IMR-90 (cell line): Measurements from ENCODE around the gene RPEL1. TPM values are rescaled to one million over a fixed set of nuclear protein-coding genes. Genes with fewer than 3 reads are reported as not detected.

Source experiments
- ATAC-seq: fragments of 200-7000 bp; cut with Tn5 transposase; 2 replicates; pipeline ENCODE4 v1.9.1; 2020; ENCODE audit warnings: low read depth, mild to moderate bottlenecking, moderate library complexity
- BruUV-seq: library from RNA; stranded (reverse); fragments of 400-500 nt; replicated peaks from 2 replicates; lab custom pipeline; 2021; lab: Mats Ljungman, UMichigan
- CTCF ChIA-PET: fragments of 300-600 bp; formaldehyde crosslinking; extraction: SDS; loops from one replicate; lab custom pipeline; 2021; ENCODE audit warnings: antibody characterized with exemption; lab: Yijun Ruan, JAX
- POLR2A ChIA-PET: fragments of 300-600 bp; sonication (Branson Sonifier 250); formaldehyde crosslinking; loops from one replicate; lab custom pipeline; 2022; ENCODE audit warnings: antibody characterized with exemption; ENCODE audit not compliant: unreplicated experiment; lab: Charles Lee
- DNase-seq: peaks from one replicate; pipeline ENCODE4 v3.0.0; 2013
- H2AFZ ChIP-seq: replicated peaks from 2 replicates; pipeline ENCODE3; 2013; ENCODE audit warnings: low read length, mild to moderate bottlenecking; ENCODE audit not compliant: poor library complexity
- H2AK5ac ChIP-seq: 2 replicates; pipeline ENCODE4 v1.6.1; 2013; ENCODE audit warnings: low read depth, low read length, inconsistent platforms
- H2AK9ac ChIP-seq: replicated peaks from 2 replicates; pipeline ENCODE3; 2013; ENCODE audit warnings: mild to moderate bottlenecking, low read depth, low read length, moderate library complexity; ENCODE audit not compliant: poor library complexity
- H2BK120ac ChIP-seq: 2 replicates; pipeline ENCODE4 v1.6.1; 2013; ENCODE audit warnings: low read depth, low read length, inconsistent platforms
- H2BK15ac ChIP-seq: 3 replicates; pipeline ENCODE4 v1.6.1; 2013; ENCODE audit warnings: low read depth, low read length, inconsistent platforms
- H2BK20ac ChIP-seq: 2 replicates; pipeline ENCODE4 v1.6.1; 2013; ENCODE audit warnings: low read depth, mild to moderate bottlenecking, inconsistent platforms, low read length, moderate library complexity
- H2BK5ac ChIP-seq: 2 replicates; pipeline ENCODE4 v1.6.1; 2013; ENCODE audit warnings: mild to moderate bottlenecking, low read depth, low read length, inconsistent platforms; ENCODE audit not compliant: poor library complexity, severe bottlenecking
- H3K14ac ChIP-seq: replicated peaks from 2 replicates; pipeline ENCODE4 v1.6.1; 2013; ENCODE audit warnings: low read depth, low read length, inconsistent platforms
- H3K18ac ChIP-seq: 2 replicates; pipeline ENCODE4 v1.6.1; 2013; ENCODE audit warnings: low read depth, low read length, control low read depth
- H3K23ac ChIP-seq: 2 replicates; pipeline ENCODE4 v1.6.1; 2013; ENCODE audit warnings: low read depth, low read length, inconsistent platforms
- H3K27ac ChIP-seq: 2 replicates; pipeline ENCODE4 v1.5.1; 2013; ENCODE audit warnings: mild to moderate bottlenecking, control low read depth, low read length; ENCODE audit not compliant: insufficient read depth
- H3K27me3 ChIP-seq: 2 replicates; pipeline ENCODE4 v1.6.1; 2013; ENCODE audit warnings: low read length; ENCODE audit not compliant: control insufficient read depth, insufficient read depth
- H3K36me3 ChIP-seq: 2 replicates; pipeline ENCODE4 v1.6.1; 2013; ENCODE audit warnings: low read length, mixed read lengths; ENCODE audit not compliant: control insufficient read depth, insufficient read depth
- H3K4ac ChIP-seq: 2 replicates; pipeline ENCODE4 v1.6.1; 2013; ENCODE audit warnings: low read depth, low read length, inconsistent platforms
- H3K4me1 ChIP-seq: 2 replicates; pipeline ENCODE4 v1.6.1; 2013; ENCODE audit warnings: low read length, mixed read lengths; ENCODE audit not compliant: control insufficient read depth, insufficient read depth
- H3K4me2 ChIP-seq: 2 replicates; pipeline ENCODE4 v1.6.1; 2013; ENCODE audit warnings: low read depth, mild to moderate bottlenecking, control low read depth, low read length, moderate library complexity
- H3K4me3 ChIP-seq: 2 replicates; pipeline ENCODE4 v1.5.1; 2013; ENCODE audit warnings: low read depth, mild to moderate bottlenecking, control low read depth, low read length, moderate library complexity; ENCODE audit not compliant: insufficient read depth
- H3K56ac ChIP-seq: 2 replicates; pipeline ENCODE4 v1.6.1; 2013; ENCODE audit warnings: low read length, inconsistent platforms; ENCODE audit not compliant: insufficient read depth; ENCODE audit errors: extremely low read depth
- H3K79me1 ChIP-seq, 2 experiments: 2 replicates each; pipeline ENCODE4 v1.6.1; 2013; ENCODE audit warnings: low read length in 2 of 2, inconsistent platforms in 1 of 2, low read depth in 1 of 2
- H3K9ac ChIP-seq: 2 replicates; pipeline ENCODE4 v1.6.1; 2013; ENCODE audit warnings: low read depth, low read length, control low read depth
- H3K9me1 ChIP-seq: 2 replicates; pipeline ENCODE4 v1.6.1; 2013; ENCODE audit warnings: low read length, inconsistent platforms; ENCODE audit not compliant: insufficient read depth
- H3K9me3 ChIP-seq: 2 replicates; pipeline ENCODE4 v1.6.1; 2013; ENCODE audit warnings: low read length; ENCODE audit not compliant: control insufficient read depth, insufficient read depth
- H4K20me1 ChIP-seq: 2 replicates; pipeline ENCODE4 v1.6.1; 2013; ENCODE audit warnings: low read length, inconsistent platforms; ENCODE audit not compliant: insufficient read depth
- H4K5ac ChIP-seq: 2 replicates; pipeline ENCODE4 v1.6.1; 2013; ENCODE audit warnings: mild to moderate bottlenecking, low read depth, low read length, control low read depth
- H4K8ac ChIP-seq, 2 experiments: 2 replicates each; pipeline ENCODE4 v1.6.1; 2013; ENCODE audit warnings: low read depth in 2 of 2, low read length in 2 of 2, control low read depth in 1 of 2, inconsistent platforms in 1 of 2
- H4K91ac ChIP-seq: 2 replicates; pipeline ENCODE4 v1.6.1; 2013; ENCODE audit warnings: low read depth, low read length, inconsistent platforms; ENCODE audit not compliant: insufficient read depth
- CTCF ChIP-seq: conservative IDR thresholded peaks from 2 replicates; pipeline ENCODE4 v1.5.1; 2012; ENCODE audit warnings: mild to moderate bottlenecking, low read depth, low read length, improper control_type of control experiment
- MAFK ChIP-seq: IDR thresholded peaks from 2 replicates; pipeline ENCODE4 v1.6.1; 2012; ENCODE audit warnings: low read depth, low read length, improper control_type of control experiment
- MXI1 ChIP-seq: IDR thresholded peaks from 2 replicates; pipeline ENCODE4 v1.6.1; 2012; ENCODE audit warnings: low read depth, mild to moderate bottlenecking, low read length, moderate library complexity, borderline replicate concordance
- NFE2L2 ChIP-seq: fragments of 150-350 bp; IDR thresholded peaks from 2 replicates; pipeline ENCODE4 v1.6.1; 2016; ENCODE audit warnings: low read depth, mild to moderate bottlenecking, low read length
- RFX5 ChIP-seq: IDR thresholded peaks from 2 replicates; pipeline ENCODE4 v1.8.0; 2012; ENCODE audit warnings: low read depth, mild to moderate bottlenecking, low read length, moderate library complexity
- USF2 ChIP-seq: fragments of 150-350 bp; IDR thresholded peaks from 2 replicates; pipeline ENCODE4 v1.6.1; 2017; ENCODE audit warnings: mild to moderate bottlenecking, antibody characterized with exemption, low read length, low read depth
- whole genome bisulfite sequencing, 2 experiments: methylation state at CpG; one replicate each; pipeline versions ENCODE4 v1.1.5 to v1.1.7; 2013; ENCODE audit warnings: missing lambda C conversion rate in 2 of 2; ENCODE audit not compliant: insufficient read length in 1 of 2; ENCODE audit errors: extremely low coverage in 2 of 2; 5-methylcytosine and 5-hydroxymethylcytosine counted together
- dilution Hi-C: fragments of 300-500 bp; cut with HindIII; formaldehyde crosslinking; loops from one replicate; pipeline ENCODE4 v1.14.3; 2018; ENCODE audit warnings: low sequenced_read_pairs; ENCODE audit not compliant: unreplicated experiment
- in situ Hi-C: fragments of 300-500 bp; cut with MboI; formaldehyde crosslinking; loops from 3 replicates; pipeline ENCODE4 v1.14.3; 2019; ENCODE audit warnings: low sequenced_read_pairs, inconsistent platforms, mixed read lengths
- intact Hi-C: fragments of 100-400 bp; cut with micrococcal nuclease; formaldehyde crosslinking; loops from 2 replicates; pipeline ENCODE4 v1.10.0; 2022
- polyA plus RNA-seq, 3 experiments: library from polyadenylated mRNA; depleted of rRNA; stranded (reverse); fragments of >200 nt; gene quantifications; 2 replicates each; pipeline ENCODE4 v1.2.3, GENCODE V29; 2012; ENCODE audit warnings: low replicate concordance in 1 of 3
- total RNA-seq: library from RNA; depleted of rRNA; stranded (reverse); fragments of >200 nt; gene quantifications from 2 replicates; pipeline ENCODE4 v1.2.3, GENCODE V29; 2012

RPEL1 gene
- total and polyA plus RNA-seq, 2 of the 4 experiments (the other 2 are of a cell fraction): under 0.01 to 0.26 TPM

- Histone ChIP-seq H4K5ac (no peak overlapping the region), H3K27ac (no peak overlapping the region), H3K14ac (no peak overlapping the region), H2AFZ (no peak overlapping the region), H4K20me1 (no peaks in the 10 kb centered on the region), H3K79me1 (no peaks in the 10 kb centered on the region), H3K36me3 (no peaks in the 10 kb centered on the region), H3K4ac (no peak overlapping the region), H3K56ac (no peak overlapping the region), H3K4me3 (no peak overlapping the region), H3K27me3 (no peaks in the 10 kb centered on the region), H4K8ac (no peak overlapping the region), H2BK5ac (no peak overlapping the region), H2AK9ac (no peak overlapping the region), H3K4me1 (peaks cover 13% of the 10 kb centered on the region), H3K9me1 (peaks cover 12% of the 10 kb centered on the region), H3K23ac (no peak overlapping the region), H3K4me2 (no peak overlapping the region), H2AK5ac (no peak overlapping the region), H4K91ac (no peak overlapping the region), H3K9me3 (no peaks in the 10 kb centered on the region), H2BK120ac (no peak overlapping the region), H2BK15ac (no peak overlapping the region), H3K18ac (no peak overlapping the region), H2BK20ac (no peak overlapping the region), H3K9ac (no peak overlapping the region)
- dilution Hi-C loops: no loop called here
- in situ Hi-C loops: no loop called here
- WGBS, 2 experiments: no CpG with 5 or more reads among the region's 1 CpG
- BruUV-seq: no TSS peak
- POLR2A ChIA-PET: no interaction called here
- DNase-seq (no peak), ATAC-seq (no peak)
- TF ChIP-seq RFX5: no peak
- no peak for TF ChIP-seq MXI1
- TF ChIP-seq MAFK: no peak
- no peak for TF ChIP-seq CTCF
- no peak for TF ChIP-seq USF2
- TF ChIP-seq NFE2L2: no peak
- CTCF ChIA-PET: no interaction called here
- intact Hi-C loops: no loop called here
Measured at GRCh38 chr10:103199488-103199887, 46.2 kb upstream of the RPEL1 start.
